NB4 (cell line): Measurements from ENCODE around the gene TTC34.

Source experiments
- DNase-seq: peaks from one replicate; pipeline ENCODE4 v3.0.0; 2010; ENCODE audit warnings: low read depth
- H3K4me3 ChIP-seq: one replicate; pipeline ENCODE4 v1.5.1; 2011; ENCODE audit warnings: mild to moderate bottlenecking, low read depth, low read length, moderate library complexity
- MYC ChIP-seq: IDR thresholded peaks from 2 replicates; pipeline ENCODE4 v1.6.1; 2011; ENCODE audit warnings: low read depth, low read length
- POLR2A ChIP-seq: IDR thresholded peaks from 2 replicates; pipeline ENCODE4 v1.6.1; 2011; ENCODE audit warnings: mild to moderate bottlenecking; ENCODE audit not compliant: insufficient read length; ENCODE audit errors: extremely low read depth
- TF ChIP-seq, protein P1 (sequence below): IDR thresholded peaks from 2 replicates; pipeline ENCODE4 v1.6.1; 2011; ENCODE audit warnings: low read depth, low read length
- TF ChIP-seq, protein P2 (sequence below): IDR thresholded peaks from one replicate; pipeline ENCODE4 v1.5.1; 2012; ENCODE audit warnings: low read depth, low read length

TTC34 gene

DNA sequence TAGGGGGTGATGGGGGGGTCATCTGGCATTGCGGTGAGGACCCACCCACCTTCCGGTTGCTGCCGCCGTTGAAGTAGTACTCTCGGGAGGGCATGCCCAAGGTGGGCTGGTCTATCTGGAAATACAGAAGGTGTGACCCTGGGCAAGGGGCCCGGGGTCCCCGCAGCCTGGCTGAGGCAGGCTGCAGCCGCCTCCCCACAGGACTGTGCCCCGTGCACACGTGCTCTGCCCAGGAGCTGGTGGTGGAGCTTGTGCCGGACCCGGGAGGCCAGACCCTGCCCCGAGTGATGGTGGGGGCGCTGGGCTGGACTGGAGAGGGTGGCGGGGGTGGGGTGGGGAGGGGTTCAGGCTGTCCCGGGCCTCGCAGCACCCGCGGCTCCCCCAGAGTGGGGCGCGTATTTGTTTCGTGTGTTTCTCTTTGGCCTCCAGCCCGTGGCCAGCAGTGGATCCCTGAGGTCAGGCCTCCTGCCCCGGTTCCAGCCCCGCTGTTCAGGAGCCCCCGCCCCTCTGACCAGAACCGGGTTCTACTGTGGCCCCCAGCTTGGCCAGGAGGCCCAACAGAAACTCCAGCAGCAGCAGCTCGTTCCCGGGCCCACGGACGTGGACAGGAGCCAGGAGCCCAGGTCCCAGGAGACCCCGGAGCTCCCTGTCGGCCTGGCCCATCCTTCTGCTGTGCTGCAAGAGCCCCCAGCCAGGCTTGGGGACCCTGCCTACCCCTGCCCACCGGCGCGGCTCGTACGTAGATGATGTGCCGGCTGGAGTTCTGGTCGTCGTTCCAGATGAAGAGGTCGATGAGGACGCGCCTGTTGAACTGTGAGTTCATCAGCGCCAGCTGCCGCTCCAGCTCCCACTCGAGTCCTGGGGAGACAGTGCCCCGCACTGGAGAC lies 195.7 kb downstream of the TTC34 start:
- no peak for DNase-seq
- H3K4me3 ChIP-seq, result no peak overlapping the region
- TF ChIP-seq, protein P1, sequence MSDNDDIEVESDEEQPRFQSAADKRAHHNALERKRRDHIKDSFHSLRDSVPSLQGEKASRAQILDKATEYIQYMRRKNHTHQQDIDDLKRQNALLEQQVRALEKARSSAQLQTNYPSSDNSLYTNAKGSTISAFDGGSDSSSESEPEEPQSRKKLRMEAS, result no peak
- TF ChIP-seq POLR2A (no peak), MYC (no peak)
- TF ChIP-seq, protein P2, sequence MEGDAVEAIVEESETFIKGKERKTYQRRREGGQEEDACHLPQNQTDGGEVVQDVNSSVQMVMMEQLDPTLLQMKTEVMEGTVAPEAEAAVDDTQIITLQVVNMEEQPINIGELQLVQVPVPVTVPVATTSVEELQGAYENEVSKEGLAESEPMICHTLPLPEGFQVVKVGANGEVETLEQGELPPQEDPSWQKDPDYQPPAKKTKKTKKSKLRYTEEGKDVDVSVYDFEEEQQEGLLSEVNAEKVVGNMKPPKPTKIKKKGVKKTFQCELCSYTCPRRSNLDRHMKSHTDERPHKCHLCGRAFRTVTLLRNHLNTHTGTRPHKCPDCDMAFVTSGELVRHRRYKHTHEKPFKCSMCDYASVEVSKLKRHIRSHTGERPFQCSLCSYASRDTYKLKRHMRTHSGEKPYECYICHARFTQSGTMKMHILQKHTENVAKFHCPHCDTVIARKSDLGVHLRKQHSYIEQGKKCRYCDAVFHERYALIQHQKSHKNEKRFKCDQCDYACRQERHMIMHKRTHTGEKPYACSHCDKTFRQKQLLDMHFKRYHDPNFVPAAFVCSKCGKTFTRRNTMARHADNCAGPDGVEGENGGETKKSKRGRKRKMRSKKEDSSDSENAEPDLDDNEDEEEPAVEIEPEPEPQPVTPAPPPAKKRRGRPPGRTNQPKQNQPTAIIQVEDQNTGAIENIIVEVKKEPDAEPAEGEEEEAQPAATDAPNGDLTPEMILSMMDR, result no peak

DNA sequence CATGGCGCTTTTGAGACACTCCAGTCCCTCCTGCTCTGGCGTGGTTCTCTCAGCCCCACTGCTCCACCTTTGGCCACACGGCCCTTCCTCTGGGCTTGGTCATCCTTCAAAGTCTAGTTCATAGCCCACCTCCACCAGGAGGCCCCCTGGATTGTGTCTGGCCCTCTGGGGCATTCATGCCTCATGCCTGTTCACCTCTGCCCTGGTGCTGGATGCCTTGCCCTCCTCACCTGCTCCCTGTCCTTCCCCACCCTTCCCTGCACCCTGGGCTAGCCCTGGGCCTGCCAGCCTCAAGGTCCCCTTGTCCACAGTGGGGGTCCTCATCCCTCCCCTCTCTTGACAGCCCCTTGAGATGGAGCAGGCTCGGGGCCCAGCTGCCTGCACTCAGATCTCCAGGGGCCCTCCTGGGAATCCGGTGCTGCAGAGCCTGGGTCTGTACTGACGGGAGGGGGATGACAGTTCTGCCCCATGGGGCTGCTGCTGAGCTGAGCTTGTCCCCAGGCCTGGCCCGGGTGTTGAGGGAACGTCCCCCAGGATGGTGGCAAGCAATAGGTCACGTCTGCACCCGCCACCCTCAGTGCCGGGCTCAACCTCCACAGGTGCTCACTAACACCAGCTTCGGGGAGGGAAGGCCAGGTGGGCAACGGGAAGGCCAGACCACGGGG lies 196.5 kb downstream of the TTC34 start:
- TF ChIP-seq, protein P2, result no peak
- TF ChIP-seq, protein P1, result no peak
- TF ChIP-seq POLR2A (no peak), MYC (no peak)
- DNase-seq, result no peak
- no peak overlapping the region for H3K4me3 ChIP-seq

DNA sequence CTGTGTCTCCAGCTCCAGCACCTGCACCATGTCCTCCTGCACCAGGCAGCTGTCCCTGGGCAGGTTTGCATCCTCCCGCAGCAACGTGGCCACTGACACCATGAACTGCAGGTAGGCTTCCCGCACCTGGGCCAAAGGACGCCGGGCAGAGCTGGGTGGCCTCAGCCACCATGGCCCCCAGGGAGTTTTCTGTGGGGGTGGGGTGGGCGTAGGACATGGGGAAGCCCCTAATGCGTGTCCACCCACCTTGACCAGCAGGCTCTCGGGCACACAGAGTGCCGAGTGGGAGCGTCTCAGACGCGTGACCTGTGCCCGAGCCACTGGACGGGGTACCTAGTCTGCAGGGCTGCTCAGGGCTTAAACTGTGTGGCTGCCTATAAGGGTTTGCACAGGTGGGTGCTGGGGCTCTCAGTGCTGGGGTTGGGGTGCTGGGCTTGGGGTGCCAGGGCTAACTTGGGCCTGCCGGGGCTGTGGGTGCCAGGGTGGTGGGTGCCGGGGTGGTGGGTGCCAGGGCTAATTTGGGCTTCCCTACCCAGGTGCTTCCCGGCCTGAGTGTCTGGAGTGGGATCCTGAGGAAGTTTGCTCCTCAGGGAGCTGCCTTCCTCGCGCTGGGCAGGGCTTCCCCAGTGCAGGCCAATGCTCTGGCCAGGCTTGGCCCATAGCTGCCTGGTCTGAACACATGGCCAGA lies 197.2 kb downstream of the TTC34 start:
- TF ChIP-seq, protein P2, result no peak
- TF ChIP-seq POLR2A (no peak), MYC (no peak)
- TF ChIP-seq, protein P1, result no peak
- DNase-seq, result no peak
- no peak overlapping the region for H3K4me3 ChIP-seq

DNA sequence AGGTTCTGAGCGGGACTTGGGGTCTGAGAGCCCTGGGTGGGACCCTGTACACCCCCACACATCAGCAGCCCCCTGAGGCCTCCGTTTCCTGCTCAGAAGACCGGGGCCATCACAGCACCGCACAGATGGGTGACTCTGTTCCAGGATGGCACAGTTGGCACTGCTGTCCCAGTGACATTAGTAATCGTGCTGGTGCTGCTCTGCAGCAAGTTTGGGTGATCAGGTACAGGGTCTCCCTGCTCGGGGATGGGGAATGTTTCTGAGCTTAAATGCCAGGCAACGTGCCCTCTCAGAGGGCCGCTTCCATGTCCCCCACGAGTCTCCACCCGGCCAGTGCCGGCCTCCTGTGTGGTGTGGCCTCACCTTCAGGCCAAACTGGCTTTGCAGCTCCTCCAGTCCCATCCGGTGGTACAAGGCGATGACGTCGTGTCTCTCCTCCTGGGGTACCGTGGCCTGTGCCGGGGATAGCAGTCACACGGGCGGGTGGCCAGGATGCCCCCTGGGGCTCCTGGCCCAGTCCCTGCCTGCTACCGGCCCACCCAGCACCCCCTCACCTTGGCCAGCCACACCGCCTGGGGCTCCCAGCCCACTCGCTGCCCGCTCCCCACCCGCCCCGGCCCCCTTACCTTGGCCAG lies 197.9 kb downstream of the TTC34 start:
- no peak overlapping the region for H3K4me3 ChIP-seq
- DNase-seq, result no peak
- TF ChIP-seq, protein P1, result no peak
- no peak for TF ChIP-seq POLR2A
- no peak for TF ChIP-seq MYC
- TF ChIP-seq, protein P2, result no peak

DNA sequence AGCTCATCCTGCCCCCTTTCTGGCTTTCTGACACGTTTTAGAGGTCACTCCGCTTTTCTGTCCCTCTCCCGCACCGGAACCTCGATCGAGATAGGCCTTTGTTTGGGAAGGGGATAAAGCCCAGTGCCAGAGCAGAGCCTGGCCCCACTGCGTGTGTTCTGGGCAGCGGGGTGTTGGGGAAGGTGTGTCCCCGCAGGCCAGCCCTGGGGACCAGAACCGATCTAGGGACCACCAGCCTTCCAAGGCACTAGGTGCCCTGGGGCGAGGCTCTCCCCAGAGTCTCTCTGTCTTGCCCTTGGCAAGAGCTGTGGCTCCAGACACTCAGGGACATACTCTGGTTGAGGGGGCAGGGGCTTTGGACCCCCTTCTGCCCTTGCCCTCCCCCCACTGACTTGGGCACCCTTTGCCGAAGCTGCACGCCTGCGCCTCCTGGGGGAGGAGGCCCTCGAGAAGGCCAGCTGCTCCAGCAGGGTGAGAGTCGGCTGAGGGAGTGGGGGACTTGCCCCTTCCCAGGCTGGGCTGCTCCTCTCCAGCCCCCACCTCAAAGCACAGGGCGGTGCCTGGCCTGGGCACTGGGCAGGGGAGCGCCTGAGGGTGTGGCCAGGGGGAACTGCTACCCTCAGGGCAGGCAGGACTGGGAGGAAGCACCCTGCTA lies 198.5 kb downstream of the TTC34 start:
- TF ChIP-seq MYC, result no peak
- no peak for TF ChIP-seq POLR2A
- TF ChIP-seq, protein P2, result no peak
- TF ChIP-seq, protein P1, result no peak
- DNase-seq, result no peak
- no peak overlapping the region for H3K4me3 ChIP-seq
